WTC11 (cell line): ENCODE results near the gene PPP2R2C. TPM values are rescaled to one million over a fixed set of nuclear protein-coding genes. Genes with fewer than 3 reads are reported as not detected.

Experiments
- ATAC-seq: fragments of 200-7000 bp; cut with Tn5 transposase; 2 replicates; pipeline ENCODE4 v1.10.0; 2021; ENCODE audit warnings: mild to moderate bottlenecking, moderate library complexity
- CTCF ChIA-PET: fragments of 300-600 bp; sonication (Branson Sonifier 250); formaldehyde crosslinking; loops from one replicate; lab custom pipeline; 2021; ENCODE audit warnings: antibody characterized with exemption; lab: Charles Lee
- POLR2A ChIA-PET: fragments of 350-600 bp; sonication (Branson Sonifier 250); formaldehyde crosslinking; loops from one replicate; lab custom pipeline; 2021; ENCODE audit warnings: antibody characterized with exemption; lab: Charles Lee
- DNase-seq: peaks from one replicate; pipeline ENCODE4 v3.0.0; 2021; ENCODE audit warnings: low spot score
- H3K27ac Mint-ChIP-seq: 2 replicates; pipeline ENCODE4 v1.8.0; 2021; ENCODE audit warnings: mixed read lengths
- H3K27me3 Mint-ChIP-seq: 2 replicates; pipeline ENCODE4 v1.8.0; 2021; ENCODE audit warnings: low read depth, mild to moderate bottlenecking, moderate library complexity, mixed read lengths
- H3K36me3 Mint-ChIP-seq: 2 replicates; pipeline ENCODE4 v1.8.0; 2021; ENCODE audit warnings: mixed read lengths
- H3K4me1 Mint-ChIP-seq: 2 replicates; pipeline ENCODE4 v1.8.0; 2022; ENCODE audit warnings: mixed read lengths
- H3K4me3 Mint-ChIP-seq: 2 replicates; pipeline ENCODE4 v1.8.0; 2021; ENCODE audit warnings: mild to moderate bottlenecking, moderate library complexity, mixed read lengths
- H3K9me3 Mint-ChIP-seq: 2 replicates; pipeline ENCODE4 v1.8.0; 2021; ENCODE audit warnings: mixed read lengths
- AR ChIP-seq: fragments of 250-450 bp; sonication (Bioruptor Pico); IDR thresholded peaks from 2 replicates; pipeline ENCODE4 v1.9.0; 2021; ENCODE audit warnings: mild to moderate bottlenecking
- ATF1 ChIP-seq: sonication (generic); formaldehyde crosslinking; IDR thresholded peaks from 2 replicates; pipeline ENCODE4 v1.8.1; 2023; ENCODE audit warnings: mild to moderate bottlenecking, moderate library complexity, missing genetic modification reagents
- CREB1 ChIP-seq: sonication (generic); formaldehyde crosslinking; IDR thresholded peaks from 2 replicates; pipeline ENCODE4 v1.8.0; 2023; ENCODE audit warnings: mild to moderate bottlenecking, missing genetic modification reagents
- ETV6 ChIP-seq: sonication (generic); formaldehyde crosslinking; IDR thresholded peaks from 2 replicates; pipeline ENCODE4 v1.8.1; 2022; ENCODE audit warnings: mild to moderate bottlenecking, missing genetic modification reagents
- FOXK1 ChIP-seq: sonication (generic); formaldehyde crosslinking; IDR thresholded peaks from 2 replicates; pipeline ENCODE4 v1.8.0; 2022; ENCODE audit warnings: mild to moderate bottlenecking, moderate library complexity, missing genetic modification reagents
- HMGXB4 ChIP-seq: sonication (generic); formaldehyde crosslinking; IDR thresholded peaks from 2 replicates; pipeline ENCODE4 v1.8.1; 2023; ENCODE audit warnings: mild to moderate bottlenecking, moderate library complexity, missing genetic modification reagents
- MXD4 ChIP-seq: fragments of 250-450 bp; sonication (Bioruptor Pico); IDR thresholded peaks from 2 replicates; pipeline ENCODE4 v1.8.0; 2021; ENCODE audit warnings: mild to moderate bottlenecking, moderate library complexity, borderline replicate concordance
- NR1H2 ChIP-seq: sonication (generic); formaldehyde crosslinking; IDR thresholded peaks from 2 replicates; pipeline ENCODE4 v1.9.0; 2021; ENCODE audit warnings: mild to moderate bottlenecking, moderate library complexity, missing genetic modification reagents
- SOX15 ChIP-seq: fragments of 250-450 bp; sonication (Bioruptor Pico); IDR thresholded peaks from 2 replicates; pipeline ENCODE4 v1.9.0; 2021; ENCODE audit warnings: mild to moderate bottlenecking
- TCF7 ChIP-seq: sonication (generic); formaldehyde crosslinking; IDR thresholded peaks from 2 replicates; pipeline ENCODE4 v1.8.0; 2022; ENCODE audit warnings: mild to moderate bottlenecking, low read depth, missing genetic modification reagents, moderate library complexity
- TEAD1 ChIP-seq: sonication (generic); formaldehyde crosslinking; IDR thresholded peaks from 2 replicates; pipeline ENCODE4 v1.8.0; 2022; ENCODE audit warnings: mild to moderate bottlenecking, missing genetic modification reagents
- ZNF416 ChIP-seq: fragments of 250-450 bp; sonication (Bioruptor Pico); IDR thresholded peaks from 2 replicates; pipeline ENCODE4 v1.9.0; 2021; ENCODE audit warnings: mild to moderate bottlenecking, inconsistent platforms
- total RNA-seq: library from RNA; stranded (reverse); gene quantifications from 3 replicates; pipeline ENCODE4 v1.2.3, GENCODE V29; 2021
- TF ChIP-seq, protein P1 (sequence below): sonication (generic); formaldehyde crosslinking; IDR thresholded peaks from 2 replicates; pipeline ENCODE4 v1.8.0; 2023; ENCODE audit warnings: missing genetic modification reagents
- TF ChIP-seq, protein P2 (sequence below): sonication (generic); formaldehyde crosslinking; IDR thresholded peaks from 2 replicates; pipeline ENCODE4 v1.8.1; 2022; ENCODE audit warnings: mild to moderate bottlenecking, missing genetic modification reagents, moderate library complexity, borderline replicate concordance
- TF ChIP-seq, protein P3 (sequence below): fragments of 250-450 bp; sonication (Bioruptor Pico); IDR thresholded peaks from 2 replicates; pipeline ENCODE4 v1.9.0; 2021; ENCODE audit warnings: mild to moderate bottlenecking
- TF ChIP-seq, protein P4 (sequence below): fragments of 250-450 bp; sonication (Bioruptor Pico); IDR thresholded peaks from 2 replicates; pipeline ENCODE4 v1.9.0; 2021; ENCODE audit warnings: mild to moderate bottlenecking, borderline replicate concordance

PPP2R2C gene
- total RNA-seq, 1 experiment from 2014 or later = 11.5 TPM

DNA sequence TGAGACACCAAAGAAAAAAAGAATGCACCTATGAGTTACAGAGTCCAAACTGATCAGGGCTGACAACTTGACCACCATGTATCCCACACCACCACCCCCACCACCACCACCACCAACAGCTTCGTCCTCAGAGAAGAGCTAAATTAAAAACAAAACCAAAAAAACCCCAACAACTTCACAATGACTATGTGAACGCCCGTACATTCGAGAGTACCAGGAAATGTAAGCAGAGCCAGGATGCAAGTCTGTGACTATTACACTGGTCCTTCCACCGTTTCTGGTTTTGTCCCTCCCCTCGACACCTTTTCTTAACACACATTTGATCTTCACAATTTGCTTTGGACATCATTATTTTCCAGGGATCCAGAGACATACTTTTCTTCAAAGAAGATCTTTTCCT lies 151.8 kb downstream of the PPP2R2C start:
- DNase-seq (no peak), ATAC-seq (no peak)
- Mint-ChIP-seq H3K4me3 (no peak overlapping the region), H3K9me3 (no peaks in the 10 kb centered on the region), H3K4me1 (0 out of 2 replicates have a peak, but pooled peaks cover 3% of the 10 kb centered on the region), H3K27me3 (no peaks in the 10 kb centered on the region), H3K27ac (no peak overlapping the region), H3K36me3 (0 out of 2 replicates have a peak, but pooled peaks cover 2% of the 10 kb centered on the region)
- CTCF ChIA-PET = interaction anchor here (1.3 to 3.4 kb wide), 3 partner anchors 11 to 70 kb away, joined by 5 to 31 read pairs (median 8); no protein-coding TSS in a partner anchor
- TF ChIP-seq, protein P1, sequence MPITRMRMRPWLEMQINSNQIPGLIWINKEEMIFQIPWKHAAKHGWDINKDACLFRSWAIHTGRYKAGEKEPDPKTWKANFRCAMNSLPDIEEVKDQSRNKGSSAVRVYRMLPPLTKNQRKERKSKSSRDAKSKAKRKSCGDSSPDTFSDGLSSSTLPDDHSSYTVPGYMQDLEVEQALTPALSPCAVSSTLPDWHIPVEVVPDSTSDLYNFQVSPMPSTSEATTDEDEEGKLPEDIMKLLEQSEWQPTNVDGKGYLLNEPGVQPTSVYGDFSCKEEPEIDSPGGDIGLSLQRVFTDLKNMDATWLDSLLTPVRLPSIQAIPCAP = no peak
- TF ChIP-seq NR1H2 (CRISPR knock-in tag) = no peak
- POLR2A ChIA-PET = no interaction called here

- 0 out of 2 replicates have a peak, but pooled peaks cover 2% of the 10 kb centered on the region for H3K36me3 Mint-ChIP-seq
- CTCF ChIA-PET = interaction anchor here (1.0 to 3.4 kb wide), 4 partner anchors 11 to 321 kb away, joined by 3 to 31 read pairs (median 6); no protein-coding TSS in a partner anchor
These were observed 152.8 kb downstream of the PPP2R2C start for GRCh38 chr4:6319530-6320150.

DNA sequence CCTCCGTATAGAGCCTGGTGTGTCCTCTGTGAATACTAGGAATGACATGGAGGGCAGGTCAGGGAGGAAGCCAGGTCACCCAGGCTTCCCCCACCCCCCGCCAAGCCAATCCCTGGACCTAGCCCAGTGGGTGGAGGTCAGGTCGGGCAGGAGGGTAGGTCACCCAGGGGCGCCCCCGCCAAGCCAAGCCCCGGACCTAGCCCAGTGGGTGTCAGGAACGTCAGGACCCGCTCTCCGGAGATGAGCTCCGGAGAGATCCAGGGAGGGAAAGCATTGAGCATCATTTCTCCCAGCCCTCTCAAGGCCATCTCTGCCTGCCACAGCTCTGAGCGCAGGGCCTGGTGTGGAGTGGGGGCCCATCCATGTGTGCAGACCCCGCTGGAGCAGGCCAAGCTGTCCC lies 154.2 kb downstream of the PPP2R2C start:
- ChIA-PET CTCF (interaction anchor here (3.4 to 3.6 kb wide), 2 partner anchors 10 to 13 kb away, joined by 18 to 31 read pairs; no protein-coding TSS in a partner anchor), POLR2A (no interaction called here)
- H3K4me3 Mint-ChIP-seq = no peak overlapping the region
- no peaks in the 10 kb centered on the region for H3K9me3 Mint-ChIP-seq
- H3K36me3 Mint-ChIP-seq = 0 out of 2 replicates have a peak, but pooled peaks cover 2% of the 10 kb centered on the region
- TF ChIP-seq AR (CRISPR knock-in tag) = no peak
- TF ChIP-seq FOXK1 (CRISPR knock-in tag) = no peak
- no peak for TF ChIP-seq TCF7 (CRISPR knock-in tag)
- TF ChIP-seq MXD4 = no peak
- no peak for TF ChIP-seq ZNF416 (CRISPR knock-in tag)
- no peak for TF ChIP-seq SOX15 (CRISPR knock-in tag)
- no peak for TF ChIP-seq CREB1 (CRISPR knock-in tag)
- TF ChIP-seq ATF1 = no peak
- ATAC-seq = no peak
- H3K27ac Mint-ChIP-seq = no peak overlapping the region
- no peaks in the 10 kb centered on the region for H3K4me1 Mint-ChIP-seq
- H3K27me3 Mint-ChIP-seq = no peaks in the 10 kb centered on the region
- no peak for DNase-seq

More at GRCh38 chr4:6319530-6320150, 152.8 kb downstream of the PPP2R2C start:
- ATAC-seq (no peak), DNase-seq (no peak)
- no peak overlapping the region for H3K4me3 Mint-ChIP-seq
- H3K9me3 Mint-ChIP-seq = no peaks in the 10 kb centered on the region
- no peaks in the 10 kb centered on the region for H3K27me3 Mint-ChIP-seq
- no peak overlapping the region for H3K27ac Mint-ChIP-seq
- TF ChIP-seq, protein P2, sequence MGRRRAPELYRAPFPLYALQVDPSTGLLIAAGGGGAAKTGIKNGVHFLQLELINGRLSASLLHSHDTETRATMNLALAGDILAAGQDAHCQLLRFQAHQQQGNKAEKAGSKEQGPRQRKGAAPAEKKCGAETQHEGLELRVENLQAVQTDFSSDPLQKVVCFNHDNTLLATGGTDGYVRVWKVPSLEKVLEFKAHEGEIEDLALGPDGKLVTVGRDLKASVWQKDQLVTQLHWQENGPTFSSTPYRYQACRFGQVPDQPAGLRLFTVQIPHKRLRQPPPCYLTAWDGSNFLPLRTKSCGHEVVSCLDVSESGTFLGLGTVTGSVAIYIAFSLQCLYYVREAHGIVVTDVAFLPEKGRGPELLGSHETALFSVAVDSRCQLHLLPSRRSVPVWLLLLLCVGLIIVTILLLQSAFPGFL (CRISPR knock-in tag) = no peak
- TF ChIP-seq TEAD1 (CRISPR knock-in tag) = no peak
- TF ChIP-seq, all 79 proteins: peak for 0
- 0 out of 2 replicates have a peak, but pooled peaks cover 2% of the 10 kb centered on the region for H3K4me1 Mint-ChIP-seq
- POLR2A ChIA-PET = no interaction called here

- Mint-ChIP-seq H3K9me3 (no peaks in the 10 kb centered on the region), H3K27ac (no peak overlapping the region), H3K4me1 (no peaks in the 10 kb centered on the region), H3K36me3 (0 out of 2 replicates have a peak, but pooled peaks cover 2% of the 10 kb centered on the region), H3K4me3 (no peak overlapping the region), H3K27me3 (no peaks in the 10 kb centered on the region)
- DNase-seq (no peak), ATAC-seq (no peak)
- CTCF ChIA-PET = interaction anchor here (0.6 to 3.6 kb wide), 6 partner anchors 11 to 66 kb away, joined by 3 to 18 read pairs (median 6); no protein-coding TSS in a partner anchor
- POLR2A ChIA-PET = no interaction called here
- TF ChIP-seq HMGXB4 (no peak), ETV6 (CRISPR knock-in tag) (no peak)
- TF ChIP-seq, protein P3, sequence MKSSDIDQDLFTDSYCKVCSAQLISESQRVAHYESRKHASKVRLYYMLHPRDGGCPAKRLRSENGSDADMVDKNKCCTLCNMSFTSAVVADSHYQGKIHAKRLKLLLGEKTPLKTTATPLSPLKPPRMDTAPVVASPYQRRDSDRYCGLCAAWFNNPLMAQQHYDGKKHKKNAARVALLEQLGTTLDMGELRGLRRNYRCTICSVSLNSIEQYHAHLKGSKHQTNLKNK (CRISPR knock-in tag) = no peak
- TF ChIP-seq, protein P4, sequence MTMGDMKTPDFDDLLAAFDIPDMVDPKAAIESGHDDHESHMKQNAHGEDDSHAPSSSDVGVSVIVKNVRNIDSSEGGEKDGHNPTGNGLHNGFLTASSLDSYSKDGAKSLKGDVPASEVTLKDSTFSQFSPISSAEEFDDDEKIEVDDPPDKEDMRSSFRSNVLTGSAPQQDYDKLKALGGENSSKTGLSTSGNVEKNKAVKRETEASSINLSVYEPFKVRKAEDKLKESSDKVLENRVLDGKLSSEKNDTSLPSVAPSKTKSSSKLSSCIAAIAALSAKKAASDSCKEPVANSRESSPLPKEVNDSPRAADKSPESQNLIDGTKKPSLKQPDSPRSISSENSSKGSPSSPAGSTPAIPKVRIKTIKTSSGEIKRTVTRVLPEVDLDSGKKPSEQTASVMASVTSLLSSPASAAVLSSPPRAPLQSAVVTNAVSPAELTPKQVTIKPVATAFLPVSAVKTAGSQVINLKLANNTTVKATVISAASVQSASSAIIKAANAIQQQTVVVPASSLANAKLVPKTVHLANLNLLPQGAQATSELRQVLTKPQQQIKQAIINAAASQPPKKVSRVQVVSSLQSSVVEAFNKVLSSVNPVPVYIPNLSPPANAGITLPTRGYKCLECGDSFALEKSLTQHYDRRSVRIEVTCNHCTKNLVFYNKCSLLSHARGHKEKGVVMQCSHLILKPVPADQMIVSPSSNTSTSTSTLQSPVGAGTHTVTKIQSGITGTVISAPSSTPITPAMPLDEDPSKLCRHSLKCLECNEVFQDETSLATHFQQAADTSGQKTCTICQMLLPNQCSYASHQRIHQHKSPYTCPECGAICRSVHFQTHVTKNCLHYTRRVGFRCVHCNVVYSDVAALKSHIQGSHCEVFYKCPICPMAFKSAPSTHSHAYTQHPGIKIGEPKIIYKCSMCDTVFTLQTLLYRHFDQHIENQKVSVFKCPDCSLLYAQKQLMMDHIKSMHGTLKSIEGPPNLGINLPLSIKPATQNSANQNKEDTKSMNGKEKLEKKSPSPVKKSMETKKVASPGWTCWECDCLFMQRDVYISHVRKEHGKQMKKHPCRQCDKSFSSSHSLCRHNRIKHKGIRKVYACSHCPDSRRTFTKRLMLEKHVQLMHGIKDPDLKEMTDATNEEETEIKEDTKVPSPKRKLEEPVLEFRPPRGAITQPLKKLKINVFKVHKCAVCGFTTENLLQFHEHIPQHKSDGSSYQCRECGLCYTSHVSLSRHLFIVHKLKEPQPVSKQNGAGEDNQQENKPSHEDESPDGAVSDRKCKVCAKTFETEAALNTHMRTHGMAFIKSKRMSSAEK (CRISPR knock-in tag) = no peak
These were observed 155.9 kb downstream of the PPP2R2C start for GRCh38 chr4:6316461-6317003.
